Activated CD4-positive, CD25-positive, alpha-beta regulatory T cell treated with anti-CD3 and anti-CD28 coated beads, Interleukin-2, amount 50 U/mL, for 16 hours (primary cell): ENCODE measurements around the gene CYP27C1.
"Not testable (repeated sequence)": the region's sequence is repeated elsewhere in the genome, so short reads cannot be mapped to it uniquely, and the experiment has no call there.

Source experiments
- DNase-seq: peaks from one replicate; pipeline ENCODE4 v3.0.0-alpha.2; 2020; ENCODE audit warnings: low read depth, low spot score

Gene CYP27C1

DNA sequence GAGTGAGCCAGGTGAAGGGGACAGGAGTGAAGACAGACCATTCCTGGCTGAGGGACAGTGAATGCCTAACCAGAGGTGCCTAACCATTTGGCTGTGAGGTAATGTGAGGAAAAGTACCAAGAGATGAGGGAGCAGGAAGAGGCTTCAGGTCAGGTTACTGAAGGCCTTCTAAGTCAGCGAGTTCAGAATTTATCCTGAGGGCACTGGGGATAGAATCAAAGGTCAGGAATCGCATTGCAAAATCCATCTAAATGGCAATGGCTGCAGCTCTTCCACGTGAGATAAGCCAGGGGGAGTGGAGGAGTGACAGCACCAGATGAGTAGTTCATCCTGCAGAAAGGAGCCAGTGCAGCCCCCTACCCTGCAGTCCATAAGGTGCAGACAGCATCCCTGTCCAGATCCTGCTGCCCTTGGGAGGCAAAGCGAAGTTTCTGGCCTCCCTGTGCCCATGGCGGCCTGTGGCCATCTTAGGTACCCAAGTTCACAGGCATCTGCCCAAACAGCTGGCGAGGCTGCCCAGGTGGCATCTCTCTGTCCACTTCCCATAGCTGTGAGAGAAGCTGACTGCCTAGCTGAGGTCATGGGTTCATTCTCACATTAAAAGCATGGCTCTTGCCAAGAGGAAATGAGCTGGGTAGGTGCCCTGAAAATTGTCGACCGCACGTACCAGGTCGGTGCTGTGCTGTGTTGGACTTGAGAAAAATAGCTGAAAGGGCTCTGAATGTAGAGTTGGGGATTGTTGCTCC lies 49.5 kb downstream of the CYP27C1 start:
- no peak for DNase-seq

DNA sequence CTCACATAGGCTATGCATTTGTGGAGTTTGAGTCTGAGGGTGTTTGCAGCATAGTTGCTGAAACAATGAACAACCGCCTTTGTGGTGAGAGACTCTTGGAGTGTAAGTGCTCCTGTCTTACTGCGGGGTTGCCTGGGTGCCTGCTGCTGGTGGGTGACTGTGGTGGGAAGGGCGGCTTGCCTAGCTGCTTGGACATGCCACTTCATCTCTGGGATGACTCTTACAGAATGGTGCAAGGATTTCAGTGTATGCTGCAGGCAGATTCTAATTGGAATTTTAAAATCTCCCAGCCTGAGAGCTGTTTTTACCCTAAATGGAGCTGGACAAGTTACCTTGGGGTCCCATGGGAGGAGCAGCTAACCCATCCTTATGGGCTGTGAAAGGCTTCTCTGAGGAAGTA lies 50.1 kb downstream of the CYP27C1 start:
- no peak for DNase-seq

DNA sequence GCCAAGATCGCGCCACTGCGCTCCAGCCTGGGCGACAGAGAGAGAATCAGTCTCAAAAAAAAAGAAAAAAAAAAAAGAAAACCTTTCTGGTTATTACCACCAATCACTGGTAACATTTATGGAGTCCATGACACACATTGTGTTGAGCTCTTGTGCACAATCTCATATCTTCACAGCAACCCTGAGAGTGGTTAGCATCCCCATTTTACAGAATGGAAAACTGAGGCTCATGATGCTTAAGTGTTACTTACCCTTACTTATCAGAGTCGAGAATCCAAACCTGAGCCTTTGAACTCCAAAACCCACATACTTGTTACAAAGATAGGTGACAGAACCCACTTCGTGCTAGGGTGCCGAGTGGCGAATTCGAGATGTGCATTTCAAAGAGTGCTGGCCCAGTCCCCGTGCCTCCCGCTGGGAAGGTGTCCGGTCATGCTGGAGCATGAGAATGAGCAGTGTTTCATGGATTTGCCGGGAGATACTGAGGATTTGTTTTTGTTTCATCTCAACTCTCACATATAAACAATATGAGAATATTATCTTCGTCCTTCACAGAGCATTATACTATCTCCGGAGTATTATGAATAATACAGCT lies 50.9 kb downstream of the CYP27C1 start:
- no peak for DNase-seq

DNA sequence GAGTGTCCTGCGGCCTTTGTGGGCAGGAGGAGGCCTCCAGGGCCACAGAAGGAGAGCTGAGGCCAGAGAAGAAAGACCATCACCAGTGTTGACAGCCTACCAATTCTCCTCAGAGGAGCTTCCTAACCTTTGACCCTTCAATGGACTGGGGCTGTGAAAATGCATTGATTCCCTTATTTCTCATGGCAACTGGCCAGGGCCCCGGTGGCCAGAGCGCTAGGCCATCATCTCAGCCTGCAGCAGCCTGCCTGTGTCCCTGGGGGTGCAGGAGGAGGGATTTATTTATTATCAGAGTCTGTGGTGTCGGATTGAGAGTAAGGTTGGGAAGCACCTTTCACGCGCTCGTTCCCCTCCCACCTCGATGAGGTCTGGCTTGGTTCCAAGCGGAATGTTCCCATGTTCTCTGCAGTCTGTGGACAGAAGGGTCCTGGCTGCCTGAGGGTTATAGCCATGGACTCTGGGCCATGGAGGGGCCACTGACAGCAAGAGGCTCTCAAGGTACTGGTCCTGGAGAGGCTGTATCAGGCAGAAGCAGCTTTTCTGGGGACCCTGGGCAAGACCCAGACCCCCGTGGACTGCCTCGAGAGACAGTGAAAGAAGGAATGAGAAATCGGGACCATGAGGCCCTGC lies 53.8 kb downstream of the CYP27C1 start:
- DNase-seq = no peak

DNA sequence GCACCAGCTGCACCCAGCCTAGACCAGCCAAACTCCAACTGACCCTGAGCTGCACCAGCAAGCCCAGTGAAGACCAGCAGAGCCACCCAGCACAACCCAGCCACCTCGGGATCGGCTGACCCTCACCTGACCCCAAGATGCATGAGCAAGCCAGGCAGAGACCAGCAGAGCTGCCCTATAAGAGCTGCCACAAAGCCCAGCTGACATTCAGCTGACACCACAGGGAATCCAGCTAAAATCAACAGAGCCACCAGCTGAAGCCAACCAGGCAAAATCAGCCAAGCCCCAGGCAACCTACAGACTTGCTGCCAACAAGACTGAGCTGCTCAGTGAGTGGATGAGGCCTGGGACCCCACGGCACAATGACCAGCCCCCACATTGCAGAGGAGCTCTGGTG lies 54.6 kb downstream of the CYP27C1 start:
- no peak for DNase-seq

DNA sequence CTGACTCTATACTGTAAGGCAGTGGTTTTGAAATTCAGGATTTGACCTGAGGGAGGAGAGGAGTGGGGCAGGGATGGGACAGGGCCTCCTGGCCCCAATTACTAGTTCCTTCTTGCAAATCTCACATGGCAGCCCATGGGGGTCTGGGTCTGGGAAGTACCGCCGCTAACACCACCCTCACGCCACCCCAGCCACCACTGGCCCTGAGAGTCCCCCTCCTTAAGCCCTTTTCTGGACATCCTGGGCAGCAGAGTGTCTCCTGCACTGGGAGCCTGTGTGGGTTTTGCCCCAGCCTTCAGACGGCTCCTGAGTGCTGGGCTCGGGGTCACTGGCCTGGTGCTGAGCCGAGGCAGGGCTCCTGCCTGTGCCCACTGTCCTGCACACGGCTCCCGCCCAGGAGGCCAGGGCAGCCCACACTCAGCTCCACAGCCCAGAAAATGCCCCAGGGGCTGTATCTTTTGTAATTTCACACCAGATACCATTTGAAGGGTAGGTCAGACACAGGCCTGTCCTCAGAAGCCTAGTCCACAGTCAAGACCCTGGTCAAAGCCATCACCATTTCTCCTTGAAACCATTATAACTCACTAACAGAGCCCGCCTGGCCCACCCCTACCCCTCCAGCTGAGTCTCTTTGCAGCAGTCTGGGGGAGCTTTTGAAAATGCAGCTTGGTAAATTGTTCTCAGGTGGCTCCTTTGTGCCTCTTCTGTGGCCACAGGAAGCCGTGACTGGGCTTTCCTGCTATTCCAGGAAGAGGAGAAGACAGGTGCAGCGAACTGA lies 55.1 kb downstream of the CYP27C1 start:
- no peak for DNase-seq

DNA sequence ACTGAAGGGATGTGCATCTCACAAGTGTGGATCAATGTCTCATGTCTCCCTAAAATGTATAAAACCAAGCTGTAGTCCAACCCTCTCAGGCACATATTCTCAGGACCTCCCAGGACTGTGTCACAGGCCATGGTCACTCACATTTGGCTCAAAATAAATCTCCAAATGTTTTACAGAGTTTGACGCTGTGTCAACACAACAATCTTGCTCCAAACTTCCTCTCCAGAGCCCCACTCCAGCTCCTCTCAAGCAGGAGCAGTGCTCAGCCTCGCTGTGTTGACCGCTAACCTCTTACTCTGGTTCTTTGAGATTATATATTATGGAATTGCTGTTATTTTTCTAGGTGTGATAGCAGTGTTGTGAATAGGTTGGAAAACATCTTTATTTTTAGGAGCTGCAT lies 56.2 kb downstream of the CYP27C1 start:
- DNase-seq = no peak

DNA sequence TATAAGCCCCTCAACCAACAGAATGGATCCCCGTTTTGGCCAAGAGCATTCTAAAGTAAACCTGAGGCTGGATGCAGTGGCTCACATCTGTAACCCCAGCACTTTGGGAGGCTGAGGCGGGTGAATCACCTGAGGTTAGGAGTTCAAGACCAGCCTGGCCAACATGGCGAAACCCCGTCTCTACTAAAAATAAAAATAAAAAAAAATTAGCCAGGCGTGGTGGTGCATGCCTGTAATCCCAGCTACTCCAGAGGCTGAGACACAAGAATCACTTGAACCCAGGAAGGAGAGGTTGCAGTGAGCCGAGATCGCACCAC lies 57.1 kb downstream of the CYP27C1 start:
- not testable (repeated sequence) for DNase-seq

DNA sequence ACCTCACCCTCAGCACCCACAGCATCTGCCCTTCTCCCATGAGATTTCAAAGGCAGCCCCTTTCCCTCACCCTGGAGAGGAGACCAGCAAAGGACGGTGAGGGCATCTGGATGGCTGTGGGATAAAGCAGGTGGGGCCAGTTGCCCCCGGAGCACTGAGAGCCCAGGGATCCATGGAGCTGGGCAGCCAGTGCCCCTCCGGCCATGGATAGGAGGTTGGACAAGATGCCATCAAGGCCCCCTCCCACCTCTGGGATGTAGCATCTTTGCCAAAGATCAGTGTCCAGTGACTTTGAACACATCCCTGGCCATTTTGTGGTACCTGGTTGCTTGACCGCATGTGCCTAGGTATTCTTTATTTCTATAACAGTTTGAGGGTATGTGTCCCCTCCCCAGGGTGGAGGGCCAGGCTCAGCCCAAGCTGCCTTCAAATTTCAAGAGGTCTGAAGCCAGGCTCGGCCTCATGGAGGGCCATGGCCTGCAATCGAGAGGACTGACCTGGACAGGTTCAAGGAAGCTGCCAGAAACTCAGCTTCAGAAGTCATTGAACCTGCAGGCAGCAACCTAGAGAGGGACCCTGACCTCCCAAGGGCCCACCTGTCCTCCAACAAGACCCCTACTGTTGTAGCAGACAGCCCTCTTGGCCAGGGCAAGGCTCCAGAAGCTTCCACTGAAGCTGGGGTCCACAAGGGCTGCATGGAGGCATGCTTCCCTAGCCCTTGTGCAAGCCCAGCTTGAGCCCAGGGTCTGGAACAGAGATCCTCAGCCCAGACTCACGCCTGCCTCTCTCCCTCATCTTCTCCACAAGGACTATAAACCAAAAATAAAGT lies 57.6 kb downstream of the CYP27C1 start:
- no peak for DNase-seq

DNA sequence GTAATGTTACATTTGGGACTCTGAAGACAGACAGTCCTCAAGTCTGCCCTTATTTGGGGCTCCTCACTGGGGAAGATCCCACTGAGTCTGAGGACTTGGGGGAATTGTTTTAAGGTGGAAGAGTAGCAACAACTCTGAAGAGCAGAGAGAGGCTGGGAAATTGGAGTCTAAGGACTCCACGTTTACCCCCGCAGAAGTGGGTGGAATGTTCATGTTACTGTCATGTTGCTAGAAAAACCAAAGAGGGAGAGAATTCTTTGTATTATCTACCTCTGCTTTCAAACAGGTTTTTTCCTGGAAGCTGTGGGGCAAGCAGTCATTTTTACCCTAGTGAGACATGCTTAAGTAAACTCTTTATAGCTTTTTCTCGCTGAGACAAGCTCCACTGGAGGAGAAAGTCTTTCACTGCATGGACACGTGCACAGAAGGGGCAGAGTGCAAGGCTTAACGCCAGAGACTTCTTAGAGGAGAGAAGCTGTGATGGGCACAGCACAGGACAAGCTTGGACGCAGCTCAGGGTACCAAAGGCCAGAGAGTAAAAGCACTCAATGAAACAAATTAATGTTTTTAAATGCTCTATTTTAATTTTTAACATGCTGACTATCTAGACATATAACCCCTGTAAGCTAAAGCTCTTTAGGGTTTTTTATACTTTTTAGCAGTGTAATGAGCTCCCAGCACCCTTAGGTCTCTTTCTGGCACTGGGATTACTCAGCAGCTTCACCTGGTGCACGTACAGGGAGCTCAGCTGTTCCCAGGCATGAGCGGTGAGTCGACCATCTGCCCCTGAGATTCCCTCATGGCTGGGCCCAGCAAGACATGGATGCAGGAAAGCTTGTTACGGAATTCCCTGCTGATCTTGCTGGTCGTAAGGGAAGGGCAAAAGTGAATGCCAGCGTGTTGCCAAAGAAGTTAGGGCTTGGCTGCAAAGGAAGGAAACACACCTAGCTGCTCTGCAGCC lies 58.6 kb downstream of the CYP27C1 start:
- DNase-seq = no peak

DNA sequence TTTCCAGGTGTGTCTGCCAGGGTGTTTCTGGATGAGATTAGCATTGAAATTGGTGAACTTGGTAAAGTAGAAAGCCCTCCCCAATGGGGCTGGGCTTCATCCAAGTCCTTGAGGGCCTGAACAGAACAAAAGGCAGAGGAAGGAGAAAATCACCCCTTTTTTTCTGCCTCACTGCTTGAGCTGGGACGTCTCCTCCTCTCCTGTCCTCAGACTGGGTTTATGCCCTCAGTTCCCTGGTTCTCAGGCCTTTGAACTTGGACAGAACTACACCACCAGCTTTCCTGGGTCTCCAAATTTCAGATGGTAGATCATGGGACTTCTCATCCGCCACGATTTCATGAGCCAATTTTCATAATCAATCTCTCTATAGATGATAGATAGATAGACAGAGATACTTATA lies 59.4 kb downstream of the CYP27C1 start:
- DNase-seq = no peak

DNA sequence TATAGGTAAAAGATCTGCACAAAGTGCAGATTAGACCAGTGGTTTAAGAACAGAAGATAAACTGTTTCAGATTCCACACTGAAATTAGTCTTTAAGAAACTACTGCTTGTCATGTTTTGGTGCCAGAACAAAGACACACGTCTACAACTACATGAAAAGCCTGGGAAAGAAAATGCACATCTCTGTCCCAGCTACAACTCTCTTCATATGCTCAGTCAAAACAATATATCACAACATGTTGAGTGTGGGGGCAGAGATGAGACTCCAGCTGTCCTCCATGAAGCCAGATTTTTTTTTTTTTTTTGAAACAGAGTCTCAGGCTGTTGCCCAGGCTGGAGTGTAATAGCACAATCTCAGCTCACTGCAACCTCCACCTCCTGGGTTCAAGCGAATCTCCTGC lies 60.6 kb downstream of the CYP27C1 start:
- no peak for DNase-seq

DNA sequence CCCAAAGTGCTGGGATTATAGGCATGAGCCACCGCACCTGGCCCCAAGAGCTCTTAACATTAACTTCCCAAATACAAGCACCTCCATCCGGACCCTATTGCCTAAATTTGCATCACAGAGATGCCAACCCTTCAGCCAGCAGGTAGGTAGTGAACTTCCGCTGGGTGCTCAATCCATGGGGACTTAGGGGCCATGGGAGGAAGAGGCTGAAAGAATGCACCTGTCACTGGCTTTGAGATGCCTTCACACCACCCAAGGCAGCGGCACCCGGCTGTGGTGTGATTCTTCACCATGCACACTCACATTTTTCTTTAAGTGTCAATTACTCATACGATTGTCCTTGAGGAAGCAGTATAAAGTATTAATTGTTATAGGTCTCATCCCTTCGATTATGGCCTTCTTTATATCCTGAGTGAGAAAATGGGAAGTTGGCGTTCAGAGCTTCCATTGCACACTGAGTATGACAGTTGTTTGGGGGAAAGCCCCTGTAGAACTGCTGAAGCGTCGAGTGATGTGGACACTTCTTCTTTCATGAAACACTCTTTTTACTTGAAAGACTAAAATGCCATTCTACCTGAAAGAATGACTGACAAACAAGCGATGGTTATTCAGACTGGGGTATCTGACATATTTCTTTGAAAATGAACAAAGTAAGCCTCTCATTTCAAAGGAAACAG lies 61.3 kb downstream of the CYP27C1 start:
- DNase-seq = no peak

DNA sequence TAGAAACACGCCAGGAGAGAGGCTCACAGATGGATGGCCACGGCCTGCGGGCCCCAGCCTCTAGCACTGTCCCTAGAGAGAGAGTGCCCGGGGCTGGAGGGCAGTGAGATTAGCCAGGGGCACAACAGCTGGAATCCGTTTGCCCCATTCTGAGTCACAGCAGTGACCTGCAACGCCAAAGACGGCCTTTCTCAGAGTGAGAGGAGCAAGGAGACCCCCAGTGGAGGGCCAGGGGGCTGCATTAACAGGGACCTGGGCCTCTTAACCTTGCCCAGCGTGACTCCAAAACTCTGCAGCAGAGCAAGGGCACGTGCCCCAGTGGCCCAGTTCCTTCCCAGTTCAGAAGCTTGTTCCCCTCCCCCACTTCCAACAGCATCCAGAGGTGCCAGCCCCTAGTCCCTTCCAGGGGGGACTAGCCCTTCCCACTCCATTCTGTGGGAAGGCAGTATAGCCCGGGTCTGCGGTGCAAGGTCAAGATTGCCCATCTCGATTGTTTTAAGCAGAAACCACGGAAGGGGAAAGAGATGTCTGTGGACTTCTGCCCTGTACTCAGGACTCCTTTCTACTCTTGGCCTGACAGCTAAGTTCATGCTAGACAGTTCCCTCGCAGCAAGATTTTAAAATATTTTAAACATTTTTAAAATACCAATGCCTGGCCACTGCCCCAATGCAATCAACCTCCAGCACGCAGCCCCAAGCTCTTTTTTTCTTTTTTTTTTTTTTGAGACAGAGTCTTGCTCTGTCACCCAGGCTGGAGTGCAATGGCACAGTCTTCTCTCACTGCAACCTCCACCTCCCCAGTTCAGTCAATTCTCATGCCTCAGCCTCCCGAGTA lies 62.2 kb downstream of the CYP27C1 start:
- no peak for DNase-seq

DNA sequence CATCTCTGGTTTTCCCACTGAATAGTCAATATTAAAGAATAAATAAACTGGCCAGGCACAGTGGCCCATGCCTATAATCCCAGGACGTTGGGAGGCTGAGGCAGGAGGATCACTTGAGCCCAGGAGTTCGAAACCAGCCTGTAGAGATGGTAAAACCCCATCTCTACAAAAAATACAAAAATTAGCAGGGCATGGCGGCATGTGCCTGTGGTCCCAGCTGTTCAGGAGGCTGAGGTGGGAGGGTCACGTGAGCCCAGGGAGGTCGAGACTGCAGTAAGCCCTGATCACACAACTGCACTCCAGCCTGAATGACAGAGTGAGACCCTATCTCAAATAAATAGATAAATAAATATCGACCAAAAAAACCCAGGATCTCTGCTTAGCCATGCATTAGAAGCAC lies 63.0 kb downstream of the CYP27C1 start:
- DNase-seq = no peak

DNA sequence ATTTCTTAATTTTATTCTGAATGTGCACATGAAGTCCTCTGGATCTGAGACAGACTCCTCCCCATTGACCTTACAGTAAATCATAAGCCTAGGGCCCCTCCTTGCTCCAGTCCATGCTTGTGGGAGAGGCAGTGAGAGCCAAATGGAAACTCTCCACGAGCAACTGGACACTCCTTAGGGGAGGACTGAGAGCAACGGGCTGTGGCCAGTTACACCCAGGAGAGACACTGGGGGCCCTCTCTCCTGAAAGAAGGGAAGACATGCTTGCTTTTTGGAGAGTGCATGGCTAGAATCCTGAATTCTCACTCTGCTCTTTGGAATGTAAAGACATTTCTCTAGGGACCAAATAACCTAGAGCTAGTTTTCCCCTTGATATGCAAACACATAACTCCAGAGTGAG lies 64.2 kb downstream of the CYP27C1 start:
- DNase-seq = no peak

DNA sequence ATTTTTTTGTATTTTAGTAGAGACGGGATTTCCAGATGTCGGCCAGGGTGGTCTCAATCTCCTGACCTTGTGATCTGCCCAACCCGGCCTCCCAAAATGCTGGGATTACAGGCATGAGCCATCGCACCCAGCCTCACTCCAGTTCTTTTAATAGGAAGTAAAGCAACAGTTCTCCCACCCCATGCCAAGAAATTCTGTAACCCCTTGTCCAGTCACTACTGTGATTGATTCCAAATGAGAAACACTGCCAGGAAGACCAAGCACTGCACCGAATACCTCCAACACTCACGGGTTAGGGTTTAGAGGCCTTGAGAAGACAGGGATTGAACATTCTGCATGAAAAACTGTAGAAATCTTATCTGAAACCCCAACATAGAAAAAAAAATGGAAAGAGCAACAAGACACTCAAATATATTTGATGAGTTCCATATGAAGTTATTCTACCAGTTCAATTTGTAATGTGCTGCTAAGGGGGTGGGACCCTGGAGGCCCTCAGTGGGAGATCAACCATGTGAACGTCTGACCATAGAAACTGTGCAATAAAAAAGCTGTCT lies 65.0 kb downstream of the CYP27C1 start:
- no peak for DNase-seq

DNA sequence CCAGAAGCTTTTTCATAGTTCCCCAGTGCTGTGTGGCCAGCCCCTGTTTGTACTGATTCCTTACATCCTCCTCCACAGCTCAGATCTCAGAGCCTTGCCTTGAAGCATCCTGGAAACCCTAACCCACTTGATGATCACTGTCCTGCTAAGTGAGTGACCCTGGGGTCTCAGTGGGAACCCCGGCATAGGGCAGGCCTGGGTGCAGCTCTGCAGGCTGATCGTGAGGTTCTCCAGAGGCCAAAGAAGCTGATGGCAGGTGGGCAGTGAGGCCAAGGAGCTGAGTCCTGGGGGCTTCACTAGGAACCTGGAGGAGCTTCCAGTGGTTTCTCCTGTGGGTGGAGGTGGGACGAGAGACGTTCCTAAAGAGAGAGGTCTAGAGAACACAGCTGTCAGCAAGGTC lies 65.7 kb downstream of the CYP27C1 start:
- no peak for DNase-seq

DNA sequence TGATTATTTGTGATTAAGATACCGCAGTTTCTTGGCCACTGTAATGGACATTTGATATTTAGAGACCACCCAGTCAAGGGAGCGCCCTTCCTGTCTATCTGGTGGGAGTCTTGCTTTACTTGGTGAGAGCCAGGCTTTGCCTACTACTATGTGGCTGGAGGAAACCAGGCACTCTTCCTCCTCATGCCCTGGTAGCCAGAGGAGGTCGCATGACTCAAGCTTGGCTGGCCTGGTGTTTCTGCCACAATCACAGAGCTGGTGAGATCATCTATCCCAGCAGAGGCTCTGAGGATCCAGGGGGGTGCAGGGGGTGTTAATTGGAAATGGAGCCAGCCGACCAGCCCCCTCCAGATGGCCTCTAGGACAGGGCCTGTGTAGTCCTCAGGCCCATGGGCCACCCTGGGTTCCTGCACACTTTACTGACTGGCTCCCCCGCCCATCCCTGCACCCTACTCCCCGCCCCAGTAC lies 66.4 kb downstream of the CYP27C1 start:
- DNase-seq = no peak
